ENCODE measurements around the gene OGDHL. TPM values are rescaled to one million over a fixed set of nuclear protein-coding genes. Genes with fewer than 3 reads are reported as not detected.

Gene OGDHL
- total and polyA plus RNA-seq, 2 donors (not counting 3 experiments of a cell fraction or from before 2014, with no cell fraction given), result 0.43 to 1.0 TPM

- H3K27ac ChIP-seq (ENCODE audit: insufficient read depth, low read depth, low read length), result no peak overlapping the region
- DNase-seq (ENCODE audit: low read depth, low spot score) (no peak), FAIRE-seq (no peak)
- no peak overlapping the region for H3K4me3 ChIP-seq (replicated peaks in 1 of 3; ENCODE audit: insufficient read depth in 1 of 3, low read depth in 1 of 3, low read length in 3 of 3)
- H3K36me3 ChIP-seq (ENCODE audit: control insufficient read depth in 2 of 2, extremely low read depth in 1 of 2, insufficient read depth in 2 of 2, low read length in 2 of 2), result no peaks in the 10 kb centered on the region
- H3K27me3 ChIP-seq (ENCODE audit: control insufficient read depth in 2 of 2, insufficient read depth in 2 of 2, low read length in 2 of 2), result peaks cover 0 to 1% of the 10 kb centered on the region in 2 experiments
- dilution Hi-C loops (cut with MboI; ENCODE audit: extremely low pct_ligation_motif_present, low sequenced_read_pairs), result no loop called here
- CTCF ChIA-PET, result no interaction called here
- no peak overlapping the region for H3K4me2 ChIP-seq (ENCODE audit: insufficient read depth, low read length)
- H3K4me1 ChIP-seq (ENCODE audit: control insufficient read depth, extremely low read depth, insufficient read depth, low read length), result no peaks in the 10 kb centered on the region
- no peak overlapping the region for H3K9ac ChIP-seq (replicated peaks; ENCODE audit: extremely low read depth, insufficient read depth, low read length)
- BruUV-seq (replicated peaks), result no TSS peak
- H3K9me1 ChIP-seq (replicated peaks; ENCODE audit: control insufficient read depth, extremely low read depth, insufficient read depth, low read length), result no peaks in the 10 kb centered on the region
- no peaks in the 10 kb centered on the region for H3K79me2 ChIP-seq (ENCODE audit: control insufficient read depth, insufficient read depth, low read length)
- POLR2A ChIA-PET, result no interaction called here
- no peak for TF ChIP-seq MAX (IDR thresholded peaks at IDR 0.05; ENCODE audit: insufficient read depth, insufficient read length)
- TF ChIP-seq MYC (IDR thresholded peaks at IDR 0.05; ENCODE audit: low read depth, low read length), result no peak
- no peaks in the 10 kb centered on the region for H4K20me1 ChIP-seq (replicated peaks; ENCODE audit: control insufficient read depth, extremely low read depth, insufficient read depth, low read length)
- intact Hi-C loops (cut with micrococcal nuclease), result no loop called here
- H2AFZ ChIP-seq (ENCODE audit: low read depth, low read length), result no peak overlapping the region
- H3K9me3 ChIP-seq (replicated peaks; ENCODE audit: control insufficient read depth, insufficient read depth, low read length), result no peaks in the 10 kb centered on the region
Observed at GRCh38 chr10:49751216-49751615, 10.9 kb downstream of the OGDHL start.

GRCh38 chr10:49750546-49750945 is 11.6 kb downstream of the OGDHL start:
- H3K27ac ChIP-seq (ENCODE audit: insufficient read depth, low read depth, low read length), result no peak overlapping the region
- H3K27me3 ChIP-seq (ENCODE audit: control insufficient read depth in 2 of 2, insufficient read depth in 2 of 2, low read length in 2 of 2), result no peaks in the 10 kb centered on the region
- H3K4me3 ChIP-seq (replicated peaks in 1 of 3; ENCODE audit: insufficient read depth in 1 of 3, low read depth in 1 of 3, low read length in 3 of 3), result no peak overlapping the region
- no peak overlapping the region for H3K4me2 ChIP-seq (ENCODE audit: insufficient read depth, low read length)
- POLR2A ChIA-PET, result no interaction called here
- no peaks in the 10 kb centered on the region for H3K36me3 ChIP-seq (ENCODE audit: control insufficient read depth in 2 of 2, extremely low read depth in 1 of 2, insufficient read depth in 2 of 2, low read length in 2 of 2)
- intact Hi-C loops (cut with micrococcal nuclease), result no loop called here
- no peak overlapping the region for H3K9ac ChIP-seq (replicated peaks; ENCODE audit: extremely low read depth, insufficient read depth, low read length)
- H3K9me1 ChIP-seq (replicated peaks; ENCODE audit: control insufficient read depth, extremely low read depth, insufficient read depth, low read length), result no peaks in the 10 kb centered on the region
- dilution Hi-C loops (cut with MboI; ENCODE audit: extremely low pct_ligation_motif_present, low sequenced_read_pairs), result no loop called here
- no peak overlapping the region for H2AFZ ChIP-seq (ENCODE audit: low read depth, low read length)
- TF ChIP-seq POLR2A (IDR thresholded peaks at IDR 0.05; ENCODE audit: low read depth, low read length) (no peak), EZH2 (IDR thresholded peaks at IDR 0.05; ENCODE audit: borderline replicate concordance, low read depth, low read length, severe bottlenecking) (no peak)
- no peaks in the 10 kb centered on the region for H3K79me2 ChIP-seq (ENCODE audit: control insufficient read depth, insufficient read depth, low read length)
- no peak for DNase-seq (ENCODE audit: low read depth, low spot score)
- CTCF ChIA-PET, result no interaction called here
- no peaks in the 10 kb centered on the region for H3K9me3 ChIP-seq (replicated peaks; ENCODE audit: control insufficient read depth, insufficient read depth, low read length)
- no peaks in the 10 kb centered on the region for H3K4me1 ChIP-seq (ENCODE audit: control insufficient read depth, extremely low read depth, insufficient read depth, low read length)
- no peak for FAIRE-seq
- BruUV-seq (replicated peaks), result no TSS peak
- no peaks in the 10 kb centered on the region for H4K20me1 ChIP-seq (replicated peaks; ENCODE audit: control insufficient read depth, extremely low read depth, insufficient read depth, low read length)
